Small intestine (tissue), 16 donors: ENCODE measurements around the gene CLCA2. TPM values are rescaled to one million over a fixed set of nuclear protein-coding genes. Genes with fewer than 3 reads are reported as not detected.

Experiments used
- DNase-seq, 2 donors: peaks; one replicate each; pipeline versions ENCODE4 v3.0.0 to v3.0.0-alpha.2; 2013
- FAIRE-seq: peaks from 2 replicates; lab custom pipeline; 2012; peaks lifted over from hg19 to GRCh38; lab: Jason Lieb, UNC
- H3K27ac ChIP-seq, 3 donors: one replicate each; pipeline ENCODE4 v1.5.1; 2013; ENCODE audit warnings: low read length in 2 of 3, mild to moderate bottlenecking in 2 of 3, control low read depth in 1 of 3, inconsistent platforms in 1 of 3, low read depth in 1 of 3, moderate library complexity in 1 of 3
- H3K27me3 ChIP-seq, 3 donors: one replicate each; pipeline ENCODE4 v1.6.1; 2013; ENCODE audit warnings: low read length in 3 of 3, inconsistent platforms in 1 of 3; ENCODE audit not compliant: control insufficient read depth in 3 of 3, insufficient read depth in 3 of 3
- H3K36me3 ChIP-seq, 3 donors: one replicate each; pipeline ENCODE4 v1.6.1; 2013; ENCODE audit warnings: low read length in 3 of 3, inconsistent platforms in 1 of 3, low read depth in 1 of 3, mild to moderate bottlenecking in 1 of 3, moderate library complexity in 1 of 3; ENCODE audit not compliant: control insufficient read depth in 3 of 3, insufficient read depth in 2 of 3
- H3K4me1 ChIP-seq, 3 donors: one replicate each; pipeline ENCODE4 v1.6.1; 2013; ENCODE audit warnings: low read length in 2 of 3, inconsistent platforms in 1 of 3, low read depth in 1 of 3, mild to moderate bottlenecking in 1 of 3, moderate library complexity in 1 of 3; ENCODE audit not compliant: control insufficient read depth in 3 of 3, insufficient read depth in 2 of 3
- H3K4me3 ChIP-seq, 3 donors: one replicate each; pipeline ENCODE4 v1.5.1; 2013; ENCODE audit warnings: low read length in 3 of 3, control low read depth in 1 of 3, inconsistent platforms in 1 of 3, low read depth in 1 of 3, mild to moderate bottlenecking in 1 of 3, moderate library complexity in 1 of 3
- H3K9me3 ChIP-seq, 2 donors: one replicate each; pipeline ENCODE4 v1.6.1; 2013; ENCODE audit warnings: low read depth in 1 of 2, low read length in 1 of 2; ENCODE audit not compliant: control insufficient read depth in 2 of 2, insufficient read depth in 1 of 2
- WGBS, 3 donors: extraction: QIAGEN DNeasy Blood & Tissue Kit; methylation state at CpG; one replicate each; pipeline ENCODE4 v1.1.7; 2013; 5-methylcytosine and 5-hydroxymethylcytosine counted together
- long read RNA-seq, 10 donors: transcript quantifications; one replicate each; lab custom pipeline, GENCODE V29; 2026
- polyA plus RNA-seq, 4 donors: library from polyadenylated mRNA; stranded (reverse) in 3 of 4; unstranded in 1 of 4; fragments of 200-250 nt in 3 of 4; fragments of 120-200 nt in 1 of 4; gene quantifications; one replicate each; pipeline versions ENCODE4 v1.2.1 to v1.2.3, GENCODE V29; 2013
- donor health status: healthy with polysubstance abuse.
- donor health status: control.
- donor health status: control.
- donor health status: Bipolar disorder and iron deficiency.
- donor health status: healthy.

The CLCA2 gene, protein sequence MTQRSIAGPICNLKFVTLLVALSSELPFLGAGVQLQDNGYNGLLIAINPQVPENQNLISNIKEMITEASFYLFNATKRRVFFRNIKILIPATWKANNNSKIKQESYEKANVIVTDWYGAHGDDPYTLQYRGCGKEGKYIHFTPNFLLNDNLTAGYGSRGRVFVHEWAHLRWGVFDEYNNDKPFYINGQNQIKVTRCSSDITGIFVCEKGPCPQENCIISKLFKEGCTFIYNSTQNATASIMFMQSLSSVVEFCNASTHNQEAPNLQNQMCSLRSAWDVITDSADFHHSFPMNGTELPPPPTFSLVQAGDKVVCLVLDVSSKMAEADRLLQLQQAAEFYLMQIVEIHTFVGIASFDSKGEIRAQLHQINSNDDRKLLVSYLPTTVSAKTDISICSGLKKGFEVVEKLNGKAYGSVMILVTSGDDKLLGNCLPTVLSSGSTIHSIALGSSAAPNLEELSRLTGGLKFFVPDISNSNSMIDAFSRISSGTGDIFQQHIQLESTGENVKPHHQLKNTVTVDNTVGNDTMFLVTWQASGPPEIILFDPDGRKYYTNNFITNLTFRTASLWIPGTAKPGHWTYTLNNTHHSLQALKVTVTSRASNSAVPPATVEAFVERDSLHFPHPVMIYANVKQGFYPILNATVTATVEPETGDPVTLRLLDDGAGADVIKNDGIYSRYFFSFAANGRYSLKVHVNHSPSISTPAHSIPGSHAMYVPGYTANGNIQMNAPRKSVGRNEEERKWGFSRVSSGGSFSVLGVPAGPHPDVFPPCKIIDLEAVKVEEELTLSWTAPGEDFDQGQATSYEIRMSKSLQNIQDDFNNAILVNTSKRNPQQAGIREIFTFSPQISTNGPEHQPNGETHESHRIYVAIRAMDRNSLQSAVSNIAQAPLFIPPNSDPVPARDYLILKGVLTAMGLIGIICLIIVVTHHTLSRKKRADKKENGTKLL
- polyA plus RNA-seq = 1 to 10 TPM in 2 of 4 donors, under 1 TPM in 2; 0.37 to 4.7 (median 0.91) TPM
- long read RNA-seq, donor 1 = 0 reads
- long read RNA-seq, donor 2 = 0 reads
- long read RNA-seq, donor 3 = 0 reads
- long read RNA-seq, donor 4 = 0 reads
- long read RNA-seq, donor 5 = 0 reads
- long read RNA-seq, donor 6 = 0 reads
- long read RNA-seq, donor 7 = 0 reads
- long read RNA-seq, donor 8 = 0 reads
- long read RNA-seq, donor 9 = 0 reads
- long read RNA-seq, donor 10 = 0 reads

DNA sequence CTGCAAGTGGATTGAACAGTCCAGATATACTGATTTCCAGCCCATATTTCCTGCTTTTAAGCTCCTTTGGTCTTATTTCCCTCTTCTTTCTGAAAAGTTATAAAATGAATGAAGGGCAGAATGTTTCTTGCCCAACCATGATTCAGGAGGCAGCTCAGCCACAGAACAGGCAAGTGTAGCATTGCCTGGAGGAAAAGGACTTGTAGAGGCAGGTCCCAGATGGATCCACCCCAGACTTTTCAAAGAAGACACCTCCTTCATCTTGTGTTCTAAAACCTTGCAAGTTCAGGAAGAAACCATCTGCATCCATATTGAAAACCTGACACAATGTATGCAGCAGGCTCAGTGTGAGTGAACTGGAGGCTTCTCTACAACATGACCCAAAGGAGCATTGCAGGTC lies at the start of gene CLCA2:
TSS of gene CLCA2 (plus strand) at position 299 of the 400 bp plus-strand sequence. CDS start at position 376, 77 bp downstream.
- Histone ChIP-seq H3K9me3 (no peaks in the 10 kb centered on the region), H3K4me3 (no peak within 1 kb of the TSS), H3K36me3 (no peaks in the 10 kb centered on the region), H3K4me1 (no peaks in the 10 kb centered on the region), H3K27me3 (no peaks in the 10 kb centered on the region), H3K27ac (no peak within 1 kb of the TSS)
- DNase-seq (no peak), FAIRE-seq (no peak)

DNA sequence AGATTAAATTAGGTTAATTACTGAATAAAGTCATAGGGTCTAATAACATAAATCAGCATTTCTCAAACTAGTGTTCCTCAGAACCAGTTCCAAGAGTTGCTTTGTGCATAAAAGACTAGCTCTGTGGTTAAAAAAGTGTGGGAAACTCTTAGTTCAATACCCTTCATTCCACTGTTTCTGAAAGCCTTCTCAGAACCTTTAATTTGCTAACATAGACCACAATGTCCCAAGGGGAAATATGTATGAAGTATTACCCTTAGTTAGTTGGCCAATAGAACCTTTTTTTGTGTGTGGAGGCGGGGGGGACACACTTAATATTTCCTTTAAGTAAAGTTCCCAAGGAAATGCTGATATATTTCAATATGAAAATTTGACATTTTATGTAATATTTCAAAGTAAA lies 48.3 kb upstream of the CLCA2 start:
- Histone ChIP-seq H3K4me1 (no peaks in the 10 kb centered on the region), H3K36me3 (peaks cover 2 to 13% (median 7%) of the 10 kb centered on the region in 3 donors), H3K27me3 (no peaks in the 10 kb centered on the region), H3K27ac (no peak overlapping the region), H3K4me3 (no peak overlapping the region), H3K9me3 (peaks cover 2 to 16% of the 10 kb centered on the region in 2 donors)
- DNase-seq = no peak
- FAIRE-seq = no peak
- WGBS, 3 donors = 95 to 97% (median 97%) methylated on average over 1 of the region's 1 CpG

DNA sequence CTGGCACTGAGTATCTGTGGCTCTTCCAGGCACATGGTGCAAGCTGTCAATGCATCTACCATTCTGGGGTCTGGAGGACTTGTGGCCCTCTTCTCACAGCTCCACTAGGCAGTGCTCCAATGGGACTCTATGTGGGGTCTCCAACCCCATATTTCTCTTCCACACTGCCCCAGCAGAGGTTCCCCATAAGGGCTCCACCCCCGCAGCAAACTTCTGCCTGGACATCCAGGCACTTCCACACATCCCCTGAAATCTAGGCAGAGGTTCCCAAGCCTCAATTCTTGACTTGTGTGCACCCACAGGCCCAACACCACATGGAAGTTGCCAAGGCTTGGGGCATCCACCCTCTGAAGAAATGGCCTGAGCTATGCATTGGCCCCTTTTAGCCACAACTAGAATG lies 46.6 kb upstream of the CLCA2 start:
- FAIRE-seq = no peak
- WGBS, 3 donors = 92 to 100% (median 100%) methylated on average over 1 of the region's 1 CpG

GRCh38 chr1:86378813-86379212 lies 45.2 kb upstream of the CLCA2 start:
- no peak for FAIRE-seq
- H3K36me3 ChIP-seq = peaks cover under 1 to 10% (median 4%) of the 10 kb centered on the region in 3 donors
- 94 to 98% (median 95%) methylated on average over 1 of the region's 1 CpG for WGBS, 3 donors

More for the DNA sequence above, 46.6 kb upstream of the CLCA2 start:
- H3K27me3 ChIP-seq = no peaks in the 10 kb centered on the region
- peaks cover 2 to 13% (median 7%) of the 10 kb centered on the region in 3 donors for H3K36me3 ChIP-seq
- no peak overlapping the region for H3K4me3 ChIP-seq
- H3K9me3 ChIP-seq = peaks cover 2 to 16% of the 10 kb centered on the region in 2 donors
- no peak for DNase-seq
- no peak overlapping the region for H3K27ac ChIP-seq
- H3K4me1 ChIP-seq = no peaks in the 10 kb centered on the region

DNA sequence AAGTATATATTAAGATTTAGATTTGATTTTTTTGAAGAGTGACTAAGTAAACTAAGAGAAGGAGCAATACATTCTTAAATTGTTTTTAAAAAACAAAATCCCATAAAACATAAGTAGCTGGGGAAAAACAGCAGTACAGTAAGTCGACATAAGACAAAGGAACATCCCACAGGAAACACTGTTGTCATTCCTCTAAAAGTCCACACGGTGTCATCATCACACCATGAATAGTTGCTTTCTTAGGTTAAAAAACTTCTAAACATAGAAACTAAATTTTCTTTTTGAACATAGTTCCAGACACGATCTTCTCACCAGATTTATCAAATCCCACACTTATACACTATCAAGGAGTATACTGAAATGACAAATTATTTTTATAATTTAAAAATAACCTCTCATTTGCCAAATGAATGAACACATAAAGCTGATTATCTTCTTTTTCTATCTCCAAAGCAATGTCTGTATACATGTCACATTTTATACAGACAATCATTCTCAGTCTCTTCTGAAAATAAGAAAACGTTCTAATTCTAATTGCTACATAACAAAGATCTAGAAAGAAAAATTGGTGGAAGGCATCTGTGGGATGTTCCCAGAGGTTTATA lies 43.6 kb upstream of the CLCA2 start:
- Histone ChIP-seq H3K27me3 (no peaks in the 10 kb centered on the region), H3K36me3 (peaks cover 0 to 10% (median 4%) of the 10 kb centered on the region in 3 donors), H3K4me3 (no peak overlapping the region), H3K9me3 (peaks cover 2 to 16% of the 10 kb centered on the region in 2 donors), H3K4me1 (no peaks in the 10 kb centered on the region), H3K27ac (no peak overlapping the region)
- WGBS, 3 donors = 9 to 15% (median 15%) methylated on average over 4 of the region's 4 CpGs
- DNase-seq (peak; percentile 61 to 65), FAIRE-seq (peak; percentile 96)

More at GRCh38 chr1:86378813-86379212, 45.2 kb upstream of the CLCA2 start:
- Histone ChIP-seq H3K9me3 (peaks cover 2 to 16% of the 10 kb centered on the region in 2 donors), H3K4me3 (no peak overlapping the region), H3K27ac (no peak overlapping the region), H3K4me1 (no peaks in the 10 kb centered on the region), H3K27me3 (no peaks in the 10 kb centered on the region)
- DNase-seq = no peak

DNA sequence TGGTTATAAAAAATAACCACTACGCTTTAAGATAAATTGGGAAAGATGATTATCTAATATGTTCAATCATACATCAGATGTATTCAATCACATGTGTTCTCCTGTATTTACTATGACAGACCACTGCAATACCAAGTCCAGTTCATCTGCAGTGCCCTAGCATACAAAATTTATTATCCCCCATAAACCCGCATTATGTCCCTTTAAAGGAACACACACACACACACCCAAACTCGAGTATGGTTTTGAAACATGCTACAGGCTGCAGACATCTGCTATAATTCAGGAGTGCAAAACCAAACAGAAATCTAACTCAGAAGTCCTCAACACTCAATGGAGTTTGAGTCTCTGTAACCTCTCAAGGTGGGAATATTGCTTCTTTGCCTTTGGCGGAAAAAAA lies 42.7 kb upstream of the CLCA2 start:
- WGBS, 3 donors = 61 to 67% (median 64%) methylated on average over 4 of the region's 4 CpGs
- peaks cover 0 to 11% (median 4%) of the 10 kb centered on the region in 3 donors for H3K36me3 ChIP-seq
- H3K4me3 ChIP-seq = no peak overlapping the region
- H3K27ac ChIP-seq = no peak overlapping the region
- peaks cover 2 to 16% of the 10 kb centered on the region in 2 donors for H3K9me3 ChIP-seq
- no peak for FAIRE-seq
- DNase-seq = peak in 1 of 2 donors; percentile 5
- no peaks in the 10 kb centered on the region for H3K27me3 ChIP-seq
- H3K4me1 ChIP-seq = no peaks in the 10 kb centered on the region

- Histone ChIP-seq H3K4me3 (no peak overlapping the region), H3K36me3 (peaks cover 0 to 6% (median 0%) of the 10 kb centered on the region in 3 donors), H3K9me3 (peaks cover 0 to 2% of the 10 kb centered on the region in 2 donors), H3K27me3 (no peaks in the 10 kb centered on the region), H3K27ac (no peak overlapping the region), H3K4me1 (no peaks in the 10 kb centered on the region)
- peak; percentile 76 for FAIRE-seq
- no peak for DNase-seq
- 62 to 83% (median 64%) methylated on average over 1 of the region's 1 CpG for WGBS, 3 donors
Measured at GRCh38 chr1:86382878-86383277, 41.1 kb upstream of the CLCA2 start.
